COLO829 (cell line): ENCODE data around the gene GABARAP.

Experiments
- DNase-seq: peaks from one replicate; pipeline ENCODE4 v3.0.0; 2012; ENCODE audit warnings: low spot score

GABARAP gene

GRCh38 chr17:7221278-7222092 is 20.8 kb downstream of the GABARAP start:
- DNase-seq = no peak

- DNase-seq = no peak
These were observed 21.5 kb downstream of the GABARAP start for GRCh38 chr17:7220593-7221277.

DNA sequence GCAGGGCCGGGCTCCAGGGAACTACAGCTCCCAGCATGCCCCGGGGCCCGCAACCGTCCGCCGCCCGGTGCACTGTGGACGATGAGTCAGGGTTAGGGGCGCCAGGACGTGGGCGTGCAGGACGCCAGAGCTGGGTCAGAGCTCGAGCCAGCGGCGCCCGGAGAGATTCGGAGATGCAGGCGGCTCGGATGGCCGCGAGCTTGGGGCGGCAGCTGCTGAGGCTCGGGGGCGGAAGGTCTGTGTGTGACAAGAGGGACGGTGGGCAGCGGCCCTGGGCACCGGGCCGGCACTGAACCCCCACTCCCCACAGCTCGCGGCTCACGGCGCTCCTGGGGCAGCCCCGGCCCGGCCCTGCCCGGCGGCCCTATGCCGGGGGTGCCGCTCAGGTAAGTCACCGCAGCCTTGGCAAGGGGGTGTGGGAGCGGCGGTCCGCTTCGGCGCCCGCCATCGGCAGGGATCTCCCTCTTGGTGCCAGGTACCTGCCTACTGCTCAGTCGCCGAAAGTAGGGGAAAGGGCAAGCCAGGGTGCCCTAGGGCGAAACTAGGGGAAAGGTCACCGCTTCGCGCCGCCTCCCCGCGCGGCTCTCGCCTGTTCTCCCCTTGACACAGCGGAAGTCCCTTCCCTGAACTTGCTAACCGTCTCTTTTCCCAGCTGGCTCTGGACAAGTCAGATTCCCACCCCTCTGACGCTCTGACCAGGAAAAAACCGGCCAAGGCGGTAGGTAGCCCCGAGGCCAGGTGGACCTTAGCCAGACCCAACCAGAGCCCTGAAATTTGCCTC is 22.2 kb downstream of the GABARAP start, which contains the start of the genes ACADVL and DLG4:
ACADVL (plus strand) TSS at position 127 of the 781 bp plus-strand sequence; CDS start at position 174, 47 bp downstream.
DLG4 (minus strand) TSS at position 25 of the 781 bp plus-strand sequence.
- no peak for DNase-seq

GRCh38 chr17:7219229-7219811 is 22.9 kb downstream of the GABARAP start:
- no peak for DNase-seq

DNA sequence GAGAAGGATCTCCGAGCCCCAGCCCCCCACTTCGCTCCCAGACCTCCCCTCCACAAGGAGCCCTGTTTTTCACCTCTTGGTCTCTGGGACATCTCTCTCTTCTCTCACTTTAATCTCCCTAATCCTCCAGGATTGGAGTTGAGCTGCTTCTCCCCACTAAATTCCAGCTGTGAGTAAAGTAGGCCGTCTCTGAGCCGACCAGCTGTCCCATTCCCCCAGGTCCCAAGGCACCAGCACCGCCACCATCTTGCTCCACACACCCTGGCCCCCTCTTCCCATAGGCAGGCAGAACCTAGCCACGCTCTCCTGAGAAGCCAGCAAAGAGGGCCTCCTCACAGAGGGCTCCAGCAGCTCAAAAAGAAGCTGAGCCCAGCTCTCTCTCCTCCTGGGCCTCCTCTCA is 23.5 kb downstream of the GABARAP start:
- no peak for DNase-seq

DNA sequence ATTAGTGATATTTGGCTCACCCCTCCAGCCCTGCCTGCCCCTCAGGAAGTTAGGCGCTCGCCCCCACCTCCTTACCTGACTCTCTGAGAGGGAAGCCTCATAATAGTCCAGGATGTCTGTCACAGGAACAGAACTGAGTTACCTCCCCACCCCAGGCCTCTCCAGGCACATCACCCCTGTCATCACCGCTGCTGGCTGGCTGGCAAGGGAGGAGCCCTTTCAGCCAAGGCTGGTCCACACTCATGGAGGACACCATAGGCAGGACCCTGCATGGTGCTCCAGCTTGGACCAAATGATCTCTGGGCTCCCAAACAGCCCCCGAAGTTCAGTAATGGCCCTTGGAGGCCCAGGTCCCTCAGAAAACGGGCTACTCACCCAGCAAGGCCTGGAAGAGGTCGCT is 24.1 kb downstream of the GABARAP start:
- DNase-seq = no peak

DNA sequence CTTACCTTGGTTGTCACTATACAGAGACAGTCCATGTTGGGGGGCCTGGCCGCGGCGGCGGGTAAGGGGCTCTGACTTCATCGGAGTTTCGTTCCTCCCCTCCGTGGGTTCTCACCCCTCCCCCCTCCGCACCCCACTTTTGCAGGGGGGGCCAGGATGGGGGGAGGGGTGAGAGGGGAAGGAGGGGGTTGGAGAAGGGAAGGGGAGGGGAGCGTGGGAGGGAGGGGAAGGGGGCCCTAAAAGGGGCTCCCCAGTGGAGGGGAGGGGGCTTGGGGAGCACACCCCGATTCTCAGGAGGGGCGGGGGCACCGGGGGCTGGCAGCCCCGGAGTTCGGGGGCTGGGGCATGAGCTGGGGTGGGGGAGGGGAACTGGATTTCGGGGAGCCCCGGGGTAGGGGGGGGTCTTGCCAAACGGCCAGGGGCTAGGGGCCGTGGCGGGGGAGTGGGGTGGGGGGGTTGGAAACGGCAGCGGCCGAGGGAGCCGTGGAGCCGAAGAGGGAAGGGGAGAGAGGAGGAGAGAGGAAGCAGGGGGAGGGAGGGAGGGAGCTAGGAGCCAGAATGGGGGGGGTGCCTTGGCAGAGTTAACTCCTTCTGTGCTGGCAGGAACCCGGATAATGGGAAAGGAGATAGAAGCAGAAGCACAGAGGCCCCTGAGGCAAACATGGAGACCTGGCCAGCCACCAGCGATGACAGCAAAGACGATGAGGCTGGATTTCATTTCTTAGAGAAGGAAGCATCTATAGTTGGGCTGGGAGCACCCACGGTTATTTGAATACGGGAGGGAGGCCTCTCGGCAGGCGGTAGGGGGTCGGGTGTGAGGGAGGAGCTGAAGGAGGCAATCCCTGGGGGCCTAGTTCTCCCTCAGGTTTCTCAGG is 24.9 kb downstream of the GABARAP start:
- DNase-seq = no peak

- DNase-seq = no peak
These were observed 25.8 kb downstream of the GABARAP start for GRCh38 chr17:7216242-7217112.

DNA sequence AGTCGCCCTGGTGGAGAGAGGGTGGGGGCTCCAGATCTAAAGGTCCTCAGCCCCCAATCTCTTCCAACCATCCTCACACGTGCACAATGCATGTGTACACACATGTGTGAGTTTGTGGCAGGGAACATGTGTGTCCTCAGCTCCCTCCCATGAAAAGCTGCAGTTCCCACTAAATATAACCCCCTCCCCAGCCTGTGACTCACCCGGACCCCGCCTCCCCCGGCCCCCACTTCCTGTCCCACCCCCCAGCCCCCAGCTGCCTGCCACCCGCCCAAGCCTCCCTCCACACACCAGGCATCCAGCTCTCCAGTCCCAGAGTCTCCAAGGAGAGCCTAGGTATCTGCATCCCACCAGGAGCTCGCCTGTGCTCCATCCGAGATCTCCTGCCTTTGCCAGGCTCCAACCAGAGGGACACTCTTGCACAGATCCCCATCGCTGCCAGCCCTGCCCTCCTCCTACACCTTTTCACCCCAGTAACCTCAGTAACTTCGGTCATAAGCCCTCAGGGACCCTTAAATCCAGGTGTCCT is 26.5 kb downstream of the GABARAP start:
- no peak for DNase-seq

DNA sequence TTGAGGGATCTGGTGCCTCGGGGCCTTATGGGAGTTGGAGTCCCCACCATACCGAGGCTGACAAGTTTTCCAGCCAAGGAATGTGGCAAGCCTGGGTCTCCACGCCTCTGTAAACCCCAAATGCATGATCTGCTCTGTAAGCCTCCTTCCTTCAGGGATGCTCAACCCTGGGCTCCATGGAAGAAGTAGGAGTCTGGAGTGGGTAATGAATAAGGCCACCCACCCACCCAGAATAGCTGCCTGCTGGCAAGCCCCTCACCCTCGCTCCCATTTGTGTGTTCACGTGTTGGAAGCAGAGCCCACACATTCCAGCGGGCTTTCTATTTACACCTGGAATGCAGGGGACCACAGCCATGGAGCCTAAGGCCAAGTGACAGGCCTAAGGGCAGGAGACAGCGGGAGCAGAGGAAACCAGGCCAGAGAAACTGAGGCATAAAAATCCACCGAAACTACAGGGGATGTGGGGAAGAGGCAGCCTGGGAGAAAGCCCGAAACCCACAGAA is 27.1 kb downstream of the GABARAP start:
- no peak for DNase-seq

- peak; percentile 99 for DNase-seq
These were observed 27.7 kb downstream of the GABARAP start for GRCh38 chr17:7214300-7215135.

DNA sequence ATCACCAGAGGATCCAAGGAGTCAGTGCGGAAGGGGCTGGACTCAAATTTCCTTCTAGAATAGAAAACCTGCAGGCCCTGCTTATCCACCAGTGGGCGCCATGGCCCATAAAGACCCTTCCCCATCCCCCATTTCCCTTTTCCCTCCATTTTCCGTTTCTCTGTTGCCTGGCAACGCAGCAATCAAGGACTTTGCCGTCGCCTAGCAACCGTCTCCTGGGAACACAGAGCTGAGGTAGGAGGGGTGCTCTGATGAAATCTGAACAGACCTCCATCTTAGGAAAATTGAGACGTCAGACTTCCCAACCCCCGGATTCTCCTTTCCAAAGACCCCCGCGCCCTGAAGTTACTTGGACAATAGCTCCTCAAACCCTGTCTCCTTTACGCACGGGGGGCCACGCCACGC is 28.4 kb downstream of the GABARAP start:
- peak; percentile 80 for DNase-seq

- DNase-seq = no peak
These were observed 30.6 kb downstream of the GABARAP start for GRCh38 chr17:7211491-7212273.

DNA sequence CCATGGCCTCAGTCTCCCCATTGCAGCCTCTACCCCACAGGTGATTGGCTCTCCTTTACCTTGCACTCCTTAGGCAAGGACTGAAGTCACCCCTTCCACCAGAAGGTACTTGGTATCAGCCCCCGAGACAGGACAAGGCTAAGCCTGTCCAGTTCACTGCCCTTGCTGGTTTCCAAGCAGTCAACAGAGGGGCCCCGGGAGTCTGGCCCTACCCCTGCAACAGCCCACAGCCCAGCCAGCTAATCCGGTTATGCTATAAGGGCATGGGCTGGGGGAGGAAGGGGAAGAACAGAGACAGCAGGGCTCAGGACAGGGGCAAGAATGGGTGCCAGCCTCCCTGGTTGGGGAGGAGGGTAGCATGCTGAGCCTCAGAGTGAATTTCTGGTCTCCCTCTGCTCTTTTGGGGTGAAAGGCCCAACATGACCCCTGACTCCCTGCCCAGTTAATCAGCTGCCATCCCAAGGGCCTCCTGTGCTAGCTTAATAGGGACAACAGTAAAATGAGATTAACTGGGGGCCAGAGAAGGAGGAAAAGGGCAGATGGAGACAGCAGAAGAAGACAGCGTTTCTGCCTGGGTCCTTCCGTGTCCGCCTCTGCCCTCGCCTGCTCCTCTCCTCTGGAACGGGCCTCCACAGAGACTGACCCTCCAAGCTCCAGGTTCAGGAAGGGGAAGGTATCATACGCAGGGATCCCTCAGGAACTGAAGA is 33.3 kb downstream of the GABARAP start:
- DNase-seq = no peak

DNA sequence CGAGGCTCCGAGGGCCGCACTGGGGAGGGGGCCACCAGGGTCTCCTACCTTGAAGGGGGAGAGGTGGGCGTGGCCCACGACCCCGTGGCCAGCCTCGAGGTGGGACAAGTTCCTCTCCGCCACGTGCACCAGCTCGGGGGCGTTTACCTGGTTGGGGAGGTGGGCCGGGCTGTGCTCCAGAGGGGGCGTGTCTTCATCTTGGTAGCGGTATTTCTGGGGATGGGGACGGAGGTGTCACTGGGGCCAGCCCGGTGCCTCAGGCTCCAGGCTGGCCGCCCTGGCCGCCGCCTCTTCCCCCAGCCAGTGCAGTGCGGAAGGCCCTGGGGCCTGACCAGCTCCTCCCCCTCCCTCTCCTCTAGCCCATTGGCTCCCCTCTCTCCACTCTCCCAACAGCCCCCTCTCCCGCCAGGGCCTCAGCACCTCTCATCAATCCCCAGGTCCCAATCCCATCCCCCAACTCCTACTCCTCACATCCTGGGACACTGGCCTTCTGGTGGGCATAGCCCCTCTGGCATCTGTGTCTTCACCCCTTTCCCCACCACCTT is 34.1 kb downstream of the GABARAP start:
- no peak for DNase-seq

DNA sequence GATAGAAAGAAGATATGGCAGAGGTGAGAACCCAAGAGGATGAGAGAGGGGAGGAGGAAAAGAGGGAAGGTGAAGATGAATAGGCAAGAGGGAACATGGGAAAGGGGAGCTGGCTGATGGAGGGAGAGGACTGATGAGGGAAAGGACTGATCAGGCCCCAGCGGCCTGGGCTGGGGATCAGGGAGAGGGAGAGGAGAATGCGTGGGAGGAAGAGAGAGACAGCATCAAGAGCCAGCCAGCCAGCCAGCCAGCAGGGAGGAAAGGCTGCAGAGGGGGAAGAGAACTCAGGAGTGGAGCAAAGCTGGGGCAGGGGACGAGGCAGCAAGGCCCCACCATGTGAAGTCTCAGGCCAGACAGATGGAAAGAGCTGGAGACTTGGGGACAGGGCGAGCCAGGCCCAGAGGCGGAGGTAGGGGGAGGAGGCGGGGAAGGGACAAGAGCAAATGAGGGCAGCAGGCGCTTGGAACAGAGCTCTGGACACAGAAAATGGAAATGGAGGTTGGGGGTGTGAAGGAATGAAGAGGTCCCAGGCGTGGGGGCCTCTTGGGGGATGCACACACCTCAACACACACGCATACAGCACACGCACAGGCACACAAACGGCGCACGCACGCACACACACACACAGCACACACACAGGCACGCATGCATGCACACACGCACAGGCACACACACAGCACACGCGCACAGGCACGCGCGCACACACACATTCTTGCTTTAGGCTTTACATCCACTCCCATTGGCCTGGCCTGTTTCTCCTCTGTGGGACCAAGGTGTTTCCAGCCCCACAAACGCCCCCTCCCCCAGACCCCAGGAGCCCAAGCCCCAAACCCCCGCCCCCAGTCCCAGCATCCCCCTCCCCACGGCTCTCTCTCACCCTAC is 34.9 kb downstream of the GABARAP start:
- no peak for DNase-seq
